ENCODE results near the gene IL17A.

GRCh38 chr6:52149076-52149475, 37.1 kb upstream of the IL17A start:
- TF ChIP-seq CTCF (IDR thresholded peaks at IDR 0.05) (no peak), POLR2A (IDR thresholded peaks at IDR 0.05) (no peak)

All from thyroid gland (tissue), 4 donors.